ENCODE data around the gene RNASE8.

DNA sequence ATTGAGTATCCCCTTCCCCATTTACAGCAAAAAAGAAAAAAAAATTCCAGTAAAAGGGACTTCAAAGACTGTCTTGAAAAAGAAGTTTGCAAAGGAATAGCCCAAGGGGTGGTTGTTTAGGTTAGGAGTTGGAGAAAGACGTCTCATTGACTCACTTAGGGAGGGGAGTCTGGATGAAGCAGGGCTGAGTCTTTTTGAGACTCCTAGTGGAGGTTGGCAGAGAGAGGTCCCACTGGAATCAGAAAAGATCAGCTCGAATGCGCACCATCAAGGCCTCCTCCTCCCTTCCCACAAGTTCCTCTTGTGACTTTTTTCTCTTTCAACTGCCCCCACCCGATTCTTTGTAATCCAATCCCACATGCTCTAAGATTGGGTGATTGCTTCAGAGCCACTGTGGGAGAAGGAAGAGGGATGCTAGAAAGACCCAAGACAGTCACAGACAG, 14.4 kb downstream of the RNASE8 start:
- TF ChIP-seq CTCF (IDR thresholded peaks at IDR 0.05; ENCODE audit: poor library complexity, severe bottlenecking) (no peak), REST (IDR thresholded peaks at IDR 0.05; ENCODE audit: borderline replicate concordance) (no peak), EP300 (conservative IDR thresholded peaks at IDR 0.05; ENCODE audit: poor library complexity, severe bottlenecking) (no peak), EZH2 (IDR thresholded peaks at IDR 0.05; ENCODE audit: borderline replicate concordance, insufficient read depth, low read length, poor library complexity, severe bottlenecking) (no peak), TAF1 (IDR thresholded peaks at IDR 0.05; ENCODE audit: low read depth) (no peak), RAD21 (conservative IDR thresholded peaks at IDR 0.05) (no peak)
